SK-N-SH treated with all-trans-retinoic acid at 6 μM for 48 hours (cell line): ENCODE measurements around the gene NCBP3.

Experiments used
- ATAC-seq: fragments of 200-7000 bp; cut with Tn5 transposase; 3 replicates; pipeline ENCODE4 v1.9.1; 2020; ENCODE audit warnings: mild to moderate bottlenecking, moderate library complexity
- ARNTL ChIP-seq: fragments of 450-650 bp; formaldehyde crosslinking; IDR thresholded peaks from 2 replicates; pipeline ENCODE4 v1.5.0; 2020; ENCODE audit warnings: low read depth, mild to moderate bottlenecking, moderate library complexity, borderline replicate concordance
- BACH2 ChIP-seq: fragments of 250-450 bp; sonication (Bioruptor Pico); IDR thresholded peaks from 2 replicates; pipeline ENCODE4 v1.9.0; 2021; ENCODE audit warnings: mild to moderate bottlenecking, borderline replicate concordance
- CSDC2 ChIP-seq: fragments of 250-450 bp; sonication (Bioruptor Pico); IDR thresholded peaks from 2 replicates; pipeline ENCODE4 v1.5.0; 2020; ENCODE audit warnings: mild to moderate bottlenecking, moderate library complexity
- CSRNP3 ChIP-seq: fragments of 250-450 bp; sonication (Bioruptor Pico); IDR thresholded peaks from 2 replicates; pipeline ENCODE4 v1.5.1; 2021; ENCODE audit warnings: mild to moderate bottlenecking, moderate library complexity
- ESRRG ChIP-seq: fragments of 250-450 bp; sonication (Bioruptor Pico); IDR thresholded peaks from 2 replicates; pipeline ENCODE4 v1.6.1; 2021; ENCODE audit warnings: mild to moderate bottlenecking
- GLIS3 ChIP-seq: fragments of 250-450 bp; sonication (Bioruptor Pico); IDR thresholded peaks from 2 replicates; pipeline ENCODE4 v1.5.0; 2020; ENCODE audit warnings: mild to moderate bottlenecking, moderate library complexity
- ISL1 ChIP-seq: fragments of 250-450 bp; sonication (Bioruptor Pico); IDR thresholded peaks from 2 replicates; pipeline ENCODE4 v2.1.2; 2022; ENCODE audit warnings: mild to moderate bottlenecking, moderate library complexity
- OSR1 ChIP-seq: fragments of 250-450 bp; sonication (Bioruptor Pico); IDR thresholded peaks from 2 replicates; pipeline ENCODE4 v1.8.0; 2022; ENCODE audit warnings: moderate library complexity, mild to moderate bottlenecking, inconsistent platforms
- PATZ1 ChIP-seq: fragments of 250-450 bp; sonication (Bioruptor Pico); IDR thresholded peaks from 2 replicates; pipeline ENCODE4 v1.8.0; 2020; ENCODE audit warnings: mild to moderate bottlenecking, moderate library complexity, borderline replicate concordance
- PPARA ChIP-seq: fragments of 250-450 bp; sonication (Bioruptor Pico); IDR thresholded peaks from 2 replicates; pipeline ENCODE4 v1.5.0; 2020; ENCODE audit warnings: mild to moderate bottlenecking, borderline replicate concordance
- RARB ChIP-seq: fragments of 250-450 bp; sonication (Bioruptor Pico); IDR thresholded peaks from 2 replicates; pipeline ENCODE4 v1.8.0; 2021; ENCODE audit warnings: mild to moderate bottlenecking, moderate library complexity
- SNAI2 ChIP-seq: fragments of 250-450 bp; sonication (Bioruptor Pico); IDR thresholded peaks from 2 replicates; pipeline ENCODE4 v1.5.0; 2020; ENCODE audit warnings: mild to moderate bottlenecking, moderate library complexity
- TCF4 ChIP-seq: fragments of 250-450 bp; sonication (Bioruptor Pico); IDR thresholded peaks from 2 replicates; pipeline ENCODE4 v1.8.0; 2021; ENCODE audit warnings: mild to moderate bottlenecking, moderate library complexity, borderline replicate concordance
- TOX ChIP-seq: fragments of 250-450 bp; sonication (Bioruptor Pico); IDR thresholded peaks from 2 replicates; pipeline ENCODE4 v1.8.0; 2021; ENCODE audit warnings: mild to moderate bottlenecking, moderate library complexity, borderline replicate concordance
- ZC3H10 ChIP-seq: fragments of 250-450 bp; sonication (Bioruptor Pico); IDR thresholded peaks from 2 replicates; pipeline ENCODE4 v1.5.1; 2021; ENCODE audit warnings: mild to moderate bottlenecking, moderate library complexity
- ZFP3 ChIP-seq: fragments of 250-450 bp; sonication (Bioruptor Pico); IDR thresholded peaks from 2 replicates; pipeline ENCODE4 v1.5.0; 2020; ENCODE audit warnings: mild to moderate bottlenecking, moderate library complexity
- ZFP30 ChIP-seq: fragments of 450-650 bp; formaldehyde crosslinking; IDR thresholded peaks from 2 replicates; pipeline ENCODE4 v1.5.0; 2022; ENCODE audit warnings: mild to moderate bottlenecking, moderate library complexity
- ZNF565 ChIP-seq: fragments of 450-650 bp; formaldehyde crosslinking; conservative IDR thresholded peaks from 2 replicates; pipeline ENCODE4 v1.5.0; 2020; ENCODE audit warnings: low read depth, mild to moderate bottlenecking, moderate library complexity
- ZNF70 ChIP-seq: fragments of 450-650 bp; formaldehyde crosslinking; IDR thresholded peaks from 2 replicates; pipeline ENCODE4 v1.5.0; 2020; ENCODE audit warnings: mild to moderate bottlenecking, moderate library complexity
- ZNF8 ChIP-seq: fragments of 450-650 bp; formaldehyde crosslinking; IDR thresholded peaks from 2 replicates; pipeline ENCODE4 v1.5.0; 2020; ENCODE audit warnings: mild to moderate bottlenecking, moderate library complexity
- TF ChIP-seq, protein P1 (sequence below): fragments of 250-450 bp; sonication (Bioruptor Pico); IDR thresholded peaks from 2 replicates; pipeline ENCODE4 v1.8.0; 2021; ENCODE audit warnings: low read depth, mild to moderate bottlenecking, moderate library complexity, borderline replicate concordance
- TF ChIP-seq, protein P2 (sequence below): fragments of 250-450 bp; sonication (Bioruptor Pico); IDR thresholded peaks from 2 replicates; pipeline ENCODE4 v1.5.0; 2020; ENCODE audit warnings: mild to moderate bottlenecking, moderate library complexity

The NCBP3 gene

DNA sequence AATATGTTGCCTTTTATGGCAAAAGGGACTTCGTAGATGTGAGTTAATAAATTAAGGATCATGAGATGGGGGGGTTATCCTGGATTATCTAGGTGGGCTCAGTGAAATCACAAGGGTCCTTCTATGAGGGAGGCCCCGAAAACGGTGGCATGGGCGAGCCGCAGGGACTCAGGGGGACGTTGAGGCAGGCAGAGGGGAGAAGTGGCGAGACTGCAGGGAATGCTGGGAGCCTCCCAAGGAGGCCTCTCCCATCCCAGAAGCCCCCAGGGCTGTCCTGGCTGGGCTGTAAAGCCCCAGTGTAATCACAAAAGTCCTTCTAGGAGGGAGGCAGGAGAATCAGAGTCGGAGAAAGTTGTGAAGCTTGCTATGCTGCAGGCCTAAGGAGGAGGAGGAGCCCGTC lies 80.1 kb downstream of the NCBP3 start (continued):
- TF ChIP-seq CSRNP3 (CRISPR knock-in tag) (no peak), ZFP3 (no peak), ZC3H10 (CRISPR knock-in tag) (no peak)

- no peak for ATAC-seq
- TF ChIP-seq ZNF70 (CRISPR knock-in tag) (no peak), PPARA (no peak), PATZ1 (CRISPR knock-in tag) (no peak), CSDC2 (CRISPR knock-in tag) (no peak), CSRNP3 (CRISPR knock-in tag) (no peak), RARB (CRISPR knock-in tag) (no peak), ZNF565 (no peak), ESRRG (CRISPR knock-in tag) (no peak), GLIS3 (CRISPR knock-in tag) (no peak), ZFP3 (no peak), OSR1 (CRISPR knock-in tag) (no peak), TOX (no peak), ZNF8 (CRISPR knock-in tag) (no peak), TCF4 (CRISPR knock-in tag) (no peak), ARNTL (no peak)
- TF ChIP-seq, protein P1, sequence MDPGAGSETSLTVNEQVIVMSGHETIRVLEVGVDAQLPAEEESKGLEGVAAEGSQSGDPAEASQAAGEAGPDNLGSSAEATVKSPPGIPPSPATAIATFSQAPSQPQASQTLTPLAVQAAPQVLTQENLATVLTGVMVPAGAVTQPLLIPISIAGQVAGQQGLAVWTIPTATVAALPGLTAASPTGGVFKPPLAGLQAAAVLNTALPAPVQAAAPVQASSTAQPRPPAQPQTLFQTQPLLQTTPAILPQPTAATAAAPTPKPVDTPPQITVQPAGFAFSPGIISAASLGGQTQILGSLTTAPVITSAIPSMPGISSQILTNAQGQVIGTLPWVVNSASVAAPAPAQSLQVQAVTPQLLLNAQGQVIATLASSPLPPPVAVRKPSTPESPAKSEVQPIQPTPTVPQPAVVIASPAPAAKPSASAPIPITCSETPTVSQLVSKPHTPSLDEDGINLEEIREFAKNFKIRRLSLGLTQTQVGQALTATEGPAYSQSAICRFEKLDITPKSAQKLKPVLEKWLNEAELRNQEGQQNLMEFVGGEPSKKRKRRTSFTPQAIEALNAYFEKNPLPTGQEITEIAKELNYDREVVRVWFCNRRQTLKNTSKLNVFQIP (CRISPR knock-in tag), result no peak
- TF ChIP-seq, protein P2, sequence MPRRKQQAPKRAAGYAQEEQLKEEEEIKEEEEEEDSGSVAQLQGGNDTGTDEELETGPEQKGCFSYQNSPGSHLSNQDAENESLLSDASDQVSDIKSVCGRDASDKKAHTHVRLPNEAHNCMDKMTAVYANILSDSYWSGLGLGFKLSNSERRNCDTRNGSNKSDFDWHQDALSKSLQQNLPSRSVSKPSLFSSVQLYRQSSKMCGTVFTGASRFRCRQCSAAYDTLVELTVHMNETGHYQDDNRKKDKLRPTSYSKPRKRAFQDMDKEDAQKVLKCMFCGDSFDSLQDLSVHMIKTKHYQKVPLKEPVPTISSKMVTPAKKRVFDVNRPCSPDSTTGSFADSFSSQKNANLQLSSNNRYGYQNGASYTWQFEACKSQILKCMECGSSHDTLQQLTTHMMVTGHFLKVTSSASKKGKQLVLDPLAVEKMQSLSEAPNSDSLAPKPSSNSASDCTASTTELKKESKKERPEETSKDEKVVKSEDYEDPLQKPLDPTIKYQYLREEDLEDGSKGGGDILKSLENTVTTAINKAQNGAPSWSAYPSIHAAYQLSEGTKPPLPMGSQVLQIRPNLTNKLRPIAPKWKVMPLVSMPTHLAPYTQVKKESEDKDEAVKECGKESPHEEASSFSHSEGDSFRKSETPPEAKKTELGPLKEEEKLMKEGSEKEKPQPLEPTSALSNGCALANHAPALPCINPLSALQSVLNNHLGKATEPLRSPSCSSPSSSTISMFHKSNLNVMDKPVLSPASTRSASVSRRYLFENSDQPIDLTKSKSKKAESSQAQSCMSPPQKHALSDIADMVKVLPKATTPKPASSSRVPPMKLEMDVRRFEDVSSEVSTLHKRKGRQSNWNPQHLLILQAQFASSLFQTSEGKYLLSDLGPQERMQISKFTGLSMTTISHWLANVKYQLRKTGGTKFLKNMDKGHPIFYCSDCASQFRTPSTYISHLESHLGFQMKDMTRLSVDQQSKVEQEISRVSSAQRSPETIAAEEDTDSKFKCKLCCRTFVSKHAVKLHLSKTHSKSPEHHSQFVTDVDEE (CRISPR knock-in tag), result no peak
Measured at GRCh38 chr17:3763777-3764170, 82.3 kb downstream of the NCBP3 start.

- no peak for ATAC-seq
Measured at GRCh38 chr17:3762922-3763776, 82.9 kb downstream of the NCBP3 start.

More at GRCh38 chr17:3762922-3763776, 82.9 kb downstream of the NCBP3 start:
- TF ChIP-seq ZNF565, result no peak
- TF ChIP-seq TCF4 (CRISPR knock-in tag), result no peak
- TF ChIP-seq PATZ1 (CRISPR knock-in tag), result no peak
- no peak for TF ChIP-seq TOX
- TF ChIP-seq ESRRG (CRISPR knock-in tag), result no peak
- TF ChIP-seq ZFP3, result no peak
- TF ChIP-seq ZNF70 (CRISPR knock-in tag), result no peak
- no peak for TF ChIP-seq ZFP30 (CRISPR knock-in tag)
- no peak for TF ChIP-seq ZC3H10 (CRISPR knock-in tag)
- no peak for TF ChIP-seq GLIS3 (CRISPR knock-in tag)
- TF ChIP-seq BACH2 (CRISPR knock-in tag), result no peak
- TF ChIP-seq ISL1 (CRISPR knock-in tag), result no peak
- TF ChIP-seq SNAI2 (CRISPR knock-in tag), result no peak
- TF ChIP-seq RARB (CRISPR knock-in tag), result no peak
- TF ChIP-seq CSRNP3 (CRISPR knock-in tag), result no peak
